ENCODE data around the gene TYSND1. TPM values are rescaled to one million over a fixed set of nuclear protein-coding genes. Genes with fewer than 3 reads are reported as not detected.
A peak's percentile ranks its signal among the peaks of the same experiment; 100 is the strongest.

The TYSND1 gene
- total and polyA plus RNA-seq, 2 of the 13 experiments (the other 11 are each of a cell fraction or from before 2014, with no cell fraction given): 3.3 to 8.9 TPM

DNA sequence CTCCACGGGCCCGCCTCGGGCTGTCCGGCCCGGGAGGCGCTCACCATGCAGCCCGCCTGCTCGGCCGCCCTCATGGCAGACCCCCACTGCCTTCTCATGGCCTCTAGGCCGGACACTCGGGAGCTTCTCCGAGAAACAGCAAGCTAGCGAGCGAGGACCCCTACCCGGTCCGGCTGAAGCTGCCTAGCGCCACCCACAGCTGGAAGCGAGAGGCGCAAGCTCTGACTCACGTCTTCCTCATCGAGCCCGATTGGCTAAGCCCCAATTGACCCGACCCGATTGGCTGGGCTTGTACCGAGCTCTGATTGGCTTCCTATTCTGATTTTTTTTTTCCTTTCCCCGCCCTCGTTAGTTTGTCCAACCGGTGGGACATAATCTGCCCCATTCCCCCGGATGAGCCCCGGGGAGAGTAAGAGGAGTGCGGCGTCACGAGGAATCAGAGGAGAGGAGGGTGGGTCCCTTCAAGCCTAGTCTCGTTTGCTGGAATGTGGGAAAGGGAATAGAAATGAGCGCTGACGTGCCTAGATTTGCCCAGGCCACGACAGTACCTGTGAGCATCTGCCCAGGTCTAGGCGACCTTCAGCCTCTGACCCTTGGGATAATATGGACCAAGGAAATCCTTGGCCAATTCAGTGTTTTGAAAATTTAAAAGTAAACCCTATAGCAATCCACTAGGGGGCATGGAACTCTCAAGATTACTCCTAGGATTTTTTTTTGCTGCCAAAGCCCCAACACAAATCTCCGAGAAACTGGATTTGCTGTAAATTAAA lies at the start of gene TYSND1 (continued):
- TF ChIP-seq, protein P1, sequence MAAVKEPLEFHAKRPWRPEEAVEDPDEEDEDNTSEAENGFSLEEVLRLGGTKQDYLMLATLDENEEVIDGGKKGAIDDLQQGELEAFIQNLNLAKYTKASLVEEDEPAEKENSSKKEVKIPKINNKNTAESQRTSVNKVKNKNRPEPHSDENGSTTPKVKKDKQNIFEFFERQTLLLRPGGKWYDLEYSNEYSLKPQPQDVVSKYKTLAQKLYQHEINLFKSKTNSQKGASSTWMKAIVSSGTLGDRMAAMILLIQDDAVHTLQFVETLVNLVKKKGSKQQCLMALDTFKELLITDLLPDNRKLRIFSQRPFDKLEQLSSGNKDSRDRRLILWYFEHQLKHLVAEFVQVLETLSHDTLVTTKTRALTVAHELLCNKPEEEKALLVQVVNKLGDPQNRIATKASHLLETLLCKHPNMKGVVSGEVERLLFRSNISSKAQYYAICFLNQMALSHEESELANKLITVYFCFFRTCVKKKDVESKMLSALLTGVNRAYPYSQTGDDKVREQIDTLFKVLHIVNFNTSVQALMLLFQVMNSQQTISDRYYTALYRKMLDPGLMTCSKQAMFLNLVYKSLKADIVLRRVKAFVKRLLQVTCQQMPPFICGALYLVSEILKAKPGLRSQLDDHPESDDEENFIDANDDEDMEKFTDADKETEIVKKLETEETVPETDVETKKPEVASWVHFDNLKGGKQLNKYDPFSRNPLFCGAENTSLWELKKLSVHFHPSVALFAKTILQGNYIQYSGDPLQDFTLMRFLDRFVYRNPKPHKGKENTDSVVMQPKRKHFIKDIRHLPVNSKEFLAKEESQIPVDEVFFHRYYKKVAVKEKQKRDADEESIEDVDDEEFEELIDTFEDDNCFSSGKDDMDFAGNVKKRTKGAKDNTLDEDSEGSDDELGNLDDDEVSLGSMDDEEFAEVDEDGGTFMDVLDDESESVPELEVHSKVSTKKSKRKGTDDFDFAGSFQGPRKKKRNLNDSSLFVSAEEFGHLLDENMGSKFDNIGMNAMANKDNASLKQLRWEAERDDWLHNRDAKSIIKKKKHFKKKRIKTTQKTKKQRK (IDR thresholded peaks at IDR 0.05; ENCODE audit: low read length): no peak
- no peak for TF ChIP-seq ZNF709 (CRISPR knock-in tag; IDR thresholded peaks at IDR 0.05)
- TF ChIP-seq FOXJ3 (CRISPR knock-in tag; IDR thresholded peaks at IDR 0.05; ENCODE audit: borderline replicate concordance): 0 out of 2 replicates have a peak, but pooled peaks have one; percentile 49
- no peak for TF ChIP-seq FIP1L1 (IDR thresholded peaks at IDR 0.05; ENCODE audit: borderline replicate concordance, insufficient read depth, low read depth, low read length)
- TF ChIP-seq, protein P2, sequence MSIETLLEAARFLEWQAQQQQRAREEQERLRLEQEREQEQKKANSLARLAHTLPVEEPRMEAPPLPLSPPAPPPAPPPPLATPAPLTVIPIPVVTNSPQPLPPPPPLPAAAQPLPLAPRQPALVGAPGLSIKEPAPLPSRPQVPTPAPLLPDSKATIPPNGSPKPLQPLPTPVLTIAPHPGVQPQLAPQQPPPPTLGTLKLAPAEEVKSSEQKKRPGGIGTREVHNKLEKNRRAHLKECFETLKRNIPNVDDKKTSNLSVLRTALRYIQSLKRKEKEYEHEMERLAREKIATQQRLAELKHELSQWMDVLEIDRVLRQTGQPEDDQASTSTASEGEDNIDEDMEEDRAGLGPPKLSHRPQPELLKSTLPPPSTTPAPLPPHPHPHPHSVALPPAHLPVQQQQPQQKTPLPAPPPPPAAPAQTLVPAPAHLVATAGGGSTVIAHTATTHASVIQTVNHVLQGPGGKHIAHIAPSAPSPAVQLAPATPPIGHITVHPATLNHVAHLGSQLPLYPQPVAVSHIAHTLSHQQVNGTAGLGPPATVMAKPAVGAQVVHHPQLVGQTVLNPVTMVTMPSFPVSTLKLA (IDR thresholded peaks at IDR 0.05): 0 out of 2 replicates have a peak, but pooled peaks have one; percentile 15
- TF ChIP-seq RXRB (CRISPR knock-in tag; IDR thresholded peaks at IDR 0.05; ENCODE audit: borderline replicate concordance): no peak
- TF ChIP-seq ZNF737 (CRISPR knock-in tag; IDR thresholded peaks at IDR 0.05; ENCODE audit: borderline replicate concordance): no peak
- TF ChIP-seq ZNF253 (CRISPR knock-in tag; IDR thresholded peaks at IDR 0.05; ENCODE audit: borderline replicate concordance): no peak
- peak; percentile 78; the same call in 1 of the 2 replicates for TF ChIP-seq PAWR (CRISPR knock-in tag; IDR thresholded peaks at IDR 0.05; ENCODE audit: borderline replicate concordance)
- TF ChIP-seq BCL6 (CRISPR knock-in tag; IDR thresholded peaks at IDR 0.05): peak; percentile 26; the same call in 1 of the 2 replicates
- peak; percentile 71; the same call in 1 of the 2 replicates for TF ChIP-seq BRD4 (CRISPR knock-in tag; IDR thresholded peaks at IDR 0.05)
- TF ChIP-seq, protein P3, sequence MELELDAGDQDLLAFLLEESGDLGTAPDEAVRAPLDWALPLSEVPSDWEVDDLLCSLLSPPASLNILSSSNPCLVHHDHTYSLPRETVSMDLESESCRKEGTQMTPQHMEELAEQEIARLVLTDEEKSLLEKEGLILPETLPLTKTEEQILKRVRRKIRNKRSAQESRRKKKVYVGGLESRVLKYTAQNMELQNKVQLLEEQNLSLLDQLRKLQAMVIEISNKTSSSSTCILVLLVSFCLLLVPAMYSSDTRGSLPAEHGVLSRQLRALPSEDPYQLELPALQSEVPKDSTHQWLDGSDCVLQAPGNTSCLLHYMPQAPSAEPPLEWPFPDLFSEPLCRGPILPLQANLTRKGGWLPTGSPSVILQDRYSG (CRISPR knock-in tag; IDR thresholded peaks at IDR 0.05): no peak; the same call in 1 of the 2 replicates
- TF ChIP-seq ISX (CRISPR knock-in tag; conservative IDR thresholded peaks at IDR 0.05): no peak
- no peak for TF ChIP-seq ZBTB20 (CRISPR knock-in tag; IDR thresholded peaks at IDR 0.05; ENCODE audit: borderline replicate concordance, low read depth)
- no peak for TF ChIP-seq ZNF569 (CRISPR knock-in tag; IDR thresholded peaks at IDR 0.05; ENCODE audit: borderline replicate concordance)
- 0 out of 2 replicates have a peak, but pooled peaks have one; percentile 32 for TF ChIP-seq GTF2F1 (IDR thresholded peaks at IDR 0.05; ENCODE audit: low read length)
- TF ChIP-seq ATAD3A (CRISPR knock-in tag; IDR thresholded peaks at IDR 0.05): no peak
- TF ChIP-seq HNRNPL (IDR thresholded peaks at IDR 0.05; ENCODE audit: low read depth, low read length): no peak
- no peak for TF ChIP-seq NFRKB (IDR thresholded peaks at IDR 0.05)
- no peak for TF ChIP-seq TBX3 (IDR thresholded peaks at IDR 0.05; ENCODE audit: borderline replicate concordance)
- TF ChIP-seq MATR3 (CRISPR knock-in tag; IDR thresholded peaks at IDR 0.05): no peak
- no peak for TF ChIP-seq FOXA1 (IDR thresholded peaks at IDR 0.05)
- no peak for TF ChIP-seq FOXA1 (CRISPR knock-in tag; IDR thresholded peaks at IDR 0.05)
- TF ChIP-seq THYN1 (CRISPR knock-in tag; IDR thresholded peaks at IDR 0.05; ENCODE audit: borderline replicate concordance, low read depth): no peak
- TF ChIP-seq SOX13 (IDR thresholded peaks at IDR 0.05): no peak
- TF ChIP-seq SOX13 (CRISPR knock-in tag; conservative IDR thresholded peaks at IDR 0.05 in 1 of 2, IDR thresholded peaks at IDR 0.05 in 1 of 2): no peak; a peak in 1 of 4 replicates

All from HepG2 (cell line).